ENCODE measurements around the gene ZMYM4. TPM values are rescaled to one million over a fixed set of nuclear protein-coding genes. Genes with fewer than 3 reads are reported as not detected.

The ZMYM4 gene
- polyA plus RNA-seq, 3 donors: 12.3 to 31.8 (median 26.0) TPM

GRCh38 chr1:35452106-35452774 is 183.7 kb downstream of the ZMYM4 start:
- DNase-seq: peak; percentile 60 to 78 (median 75)
- H3K4me1 ChIP-seq (ENCODE audit: control insufficient read depth in 1 of 2, insufficient read depth in 2 of 2, low read length in 2 of 2): peaks cover 89 to 90% of the 10 kb centered on the region in 2 donors
- intact Hi-C loops (cut with micrococcal nuclease): loop anchor here in 1 of 2 donors (5.0 kb wide), 1 partner anchor 105 kb away; the partner anchor contains the start of genes KIAA0319L and NCDN
- peak overlapping the region; percentile 62 for H3K4me2 ChIP-seq (replicated peaks; ENCODE audit: extremely low read depth, low read length, poor library complexity, severe bottlenecking)
- peaks cover 0 to 3% (median 0%) of the 10 kb centered on the region in 7 donors for H3K9me3 Mint-ChIP-seq
- H4K20me1 ChIP-seq (ENCODE audit: insufficient read depth, low read length): no peaks in the 10 kb centered on the region
- 0% methylated on average over 1 of the region's 1 CpG for WGBS (ENCODE audit: insufficient coverage)
- peaks cover 27 to 35% of the 10 kb centered on the region in 2 donors for H3K36me3 Mint-ChIP-seq
- peaks cover 28% of the 10 kb centered on the region for H3K79me2 ChIP-seq (ENCODE audit: insufficient read depth, low read length)
- peak overlapping the region in 1 of 2 donors; percentile 61 for H3K4me3 Mint-ChIP-seq
- H2AFZ ChIP-seq (ENCODE audit: insufficient read depth, low read depth, low read length, poor library complexity, severe bottlenecking): peak overlapping the region; percentile 13
- peak overlapping the region; percentile 68 to 92 for H3K27ac ChIP-seq (ENCODE audit: low read depth in 1 of 2, low read length in 2 of 2)
- no peaks in the 10 kb centered on the region for H3K9me3 ChIP-seq (replicated peaks in 1 of 2; ENCODE audit: control insufficient read depth in 1 of 2, insufficient read depth in 1 of 2, low read length in 2 of 2)
- TF ChIP-seq, protein P1, sequence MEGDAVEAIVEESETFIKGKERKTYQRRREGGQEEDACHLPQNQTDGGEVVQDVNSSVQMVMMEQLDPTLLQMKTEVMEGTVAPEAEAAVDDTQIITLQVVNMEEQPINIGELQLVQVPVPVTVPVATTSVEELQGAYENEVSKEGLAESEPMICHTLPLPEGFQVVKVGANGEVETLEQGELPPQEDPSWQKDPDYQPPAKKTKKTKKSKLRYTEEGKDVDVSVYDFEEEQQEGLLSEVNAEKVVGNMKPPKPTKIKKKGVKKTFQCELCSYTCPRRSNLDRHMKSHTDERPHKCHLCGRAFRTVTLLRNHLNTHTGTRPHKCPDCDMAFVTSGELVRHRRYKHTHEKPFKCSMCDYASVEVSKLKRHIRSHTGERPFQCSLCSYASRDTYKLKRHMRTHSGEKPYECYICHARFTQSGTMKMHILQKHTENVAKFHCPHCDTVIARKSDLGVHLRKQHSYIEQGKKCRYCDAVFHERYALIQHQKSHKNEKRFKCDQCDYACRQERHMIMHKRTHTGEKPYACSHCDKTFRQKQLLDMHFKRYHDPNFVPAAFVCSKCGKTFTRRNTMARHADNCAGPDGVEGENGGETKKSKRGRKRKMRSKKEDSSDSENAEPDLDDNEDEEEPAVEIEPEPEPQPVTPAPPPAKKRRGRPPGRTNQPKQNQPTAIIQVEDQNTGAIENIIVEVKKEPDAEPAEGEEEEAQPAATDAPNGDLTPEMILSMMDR (IDR thresholded peaks at IDR 0.05): no peak
- H3K9ac ChIP-seq (ENCODE audit: insufficient read depth, low read length, poor library complexity, severe bottlenecking): peak overlapping the region; percentile 22
- H3K36me3 ChIP-seq (replicated peaks in 1 of 2; ENCODE audit: control insufficient read depth in 1 of 2, insufficient read depth in 2 of 2, low read length in 2 of 2): peaks cover 0 to 10% of the 10 kb centered on the region in 2 donors
- H3K4me3 ChIP-seq (replicated peaks in 1 of 3; ENCODE audit: low read depth in 2 of 3, low read length in 3 of 3): peak overlapping the region in 1 of 3 experiments; percentile 45
- H3K27me3 ChIP-seq (ENCODE audit: control insufficient read depth in 2 of 2, insufficient read depth in 2 of 2, low read length in 2 of 2): no peaks in the 10 kb centered on the region
- H3K4me1 Mint-ChIP-seq: peaks cover 7% of the 10 kb centered on the region
- H3K27ac Mint-ChIP-seq: peak overlapping the region in 4 of 7 donors; percentile 92 to 96 (median 94)
- H3K27me3 Mint-ChIP-seq (ENCODE audit: low read depth in 3 of 3): no peaks in the 10 kb centered on the region

DNA sequence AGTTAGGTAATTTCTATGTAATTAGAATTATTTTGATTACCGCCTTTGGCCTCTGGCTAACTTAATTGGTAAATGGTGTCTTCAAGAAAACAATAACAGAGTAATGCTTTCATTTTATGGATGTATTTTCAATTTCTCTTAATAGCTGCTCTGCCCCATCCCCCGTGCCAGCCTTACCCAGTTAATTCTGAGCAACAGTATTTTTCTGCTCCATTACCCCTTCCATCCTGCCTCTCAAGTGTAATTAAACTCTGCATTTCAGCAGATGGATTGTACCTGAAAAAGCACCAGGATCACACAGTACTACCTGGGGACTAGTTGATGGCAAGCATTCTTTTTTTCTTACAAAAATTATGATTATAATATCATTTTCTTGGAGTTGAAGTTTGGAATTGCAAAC is 184.5 kb downstream of the ZMYM4 start:
- intact Hi-C loops (cut with micrococcal nuclease): loop anchor here in 1 of 2 donors (5.0 kb wide), 1 partner anchor 104 kb away; the partner anchor contains the start of genes KIAA0319L and NCDN
- H2AFZ ChIP-seq (ENCODE audit: insufficient read depth, low read depth, low read length, poor library complexity, severe bottlenecking): no peak overlapping the region

More for the DNA sequence above, 184.5 kb downstream of the ZMYM4 start:
- Histone ChIP-seq H3K9ac (ENCODE audit: insufficient read depth, low read length, poor library complexity, severe bottlenecking) (no peak overlapping the region), H3K27me3 (ENCODE audit: control insufficient read depth in 2 of 2, insufficient read depth in 2 of 2, low read length in 2 of 2) (no peaks in the 10 kb centered on the region), H3K4me2 (replicated peaks; ENCODE audit: extremely low read depth, low read length, poor library complexity, severe bottlenecking) (no peak overlapping the region), H4K20me1 (ENCODE audit: insufficient read depth, low read length) (no peaks in the 10 kb centered on the region), H3K79me2 (ENCODE audit: insufficient read depth, low read length) (peaks cover 25% of the 10 kb centered on the region), H3K36me3 (replicated peaks in 1 of 2; ENCODE audit: control insufficient read depth in 1 of 2, insufficient read depth in 2 of 2, low read length in 2 of 2) (peaks cover 3 to 16% of the 10 kb centered on the region in 2 donors), H3K4me3 (replicated peaks in 1 of 3; ENCODE audit: low read depth in 2 of 3, low read length in 3 of 3) (peak overlapping the region in 1 of 3 experiments; percentile 45), H3K4me1 (ENCODE audit: control insufficient read depth in 1 of 2, insufficient read depth in 2 of 2, low read length in 2 of 2) (peaks cover 81 to 82% of the 10 kb centered on the region in 2 donors), H3K9me3 (replicated peaks in 1 of 2; ENCODE audit: control insufficient read depth in 1 of 2, insufficient read depth in 1 of 2, low read length in 2 of 2) (no peaks in the 10 kb centered on the region), H3K27ac (ENCODE audit: low read depth in 1 of 2, low read length in 2 of 2) (peak overlapping the region; percentile 62 to 92)
- Mint-ChIP-seq H3K27me3 (ENCODE audit: low read depth in 3 of 3) (no peaks in the 10 kb centered on the region), H3K27ac (peak overlapping the region in 4 of 7 donors; percentile 53 to 94 (median 91)), H3K9me3 (peaks cover 0 to 3% (median 0%) of the 10 kb centered on the region in 7 donors), H3K36me3 (peaks cover 27 to 43% of the 10 kb centered on the region in 2 donors), H3K4me3 (no peak overlapping the region), H3K4me1 (peaks cover 7% of the 10 kb centered on the region)
- no CpG with 5 or more reads among the region's 2 CpGs for WGBS (ENCODE audit: insufficient coverage)
- no peak for DNase-seq
- TF ChIP-seq, protein P1 (IDR thresholded peaks at IDR 0.05): no peak

Data from CD14-positive monocyte (primary cell).